ENCODE measurements around the gene SLC38A1. TPM values are rescaled to one million over a fixed set of nuclear protein-coding genes. Genes with fewer than 3 reads are reported as not detected.

Gene SLC38A1
- total RNA-seq, 2 donors from 2014 or later: 117 to 118 TPM

- intact Hi-C loops (cut with DNase I): loop anchor here (10.0 kb wide), 1 partner anchor 106 kb away; the partner anchor contains the start of gene SLC38A1
- Histone ChIP-seq H3K36me3 (no peaks in the 10 kb centered on the region), H3K9ac (ENCODE audit: low read depth in 2 of 2, low read length in 2 of 2) (no peak overlapping the region), H3K27me3 (no peaks in the 10 kb centered on the region), H3K4me1 (no peaks in the 10 kb centered on the region), H3K27ac (no peak overlapping the region), H3K9me3 (no peaks in the 10 kb centered on the region), H3K4me3 (no peak overlapping the region)
- TF ChIP-seq CTCF (IDR thresholded peaks at IDR 0.05): no peak
- no peak for DNase-seq
Observed at GRCh38 chr12:46158501-46158900, 110.3 kb downstream of the SLC38A1 start.

GRCh38 chr12:46154221-46154985 is 114.4 kb downstream of the SLC38A1 start:
- no peaks in the 10 kb centered on the region for H3K9me3 ChIP-seq
- TF ChIP-seq CTCF (IDR thresholded peaks at IDR 0.05): no peak
- no peak overlapping the region for H3K9ac ChIP-seq (ENCODE audit: low read depth in 2 of 2, low read length in 2 of 2)
- H3K4me3 ChIP-seq: no peak overlapping the region
- no peak overlapping the region for H3K27ac ChIP-seq
- H3K36me3 ChIP-seq: no peaks in the 10 kb centered on the region
- no peaks in the 10 kb centered on the region for H3K27me3 ChIP-seq
- H3K4me1 ChIP-seq: no peaks in the 10 kb centered on the region
- no peak for DNase-seq
- intact Hi-C loops (cut with DNase I): loop anchor here (10.0 kb wide), 1 partner anchor 110 kb away; the partner anchor contains the start of gene SLC38A1

GRCh38 chr12:46153268-46153872 is 115.5 kb downstream of the SLC38A1 start:
- H3K27me3 ChIP-seq: no peaks in the 10 kb centered on the region
- DNase-seq: no peak
- intact Hi-C loops (cut with DNase I): loop anchor here (10.0 kb wide), 1 partner anchor 111 kb away; the partner anchor contains the start of gene SLC38A1
- peak; percentile 52 for TF ChIP-seq CTCF (IDR thresholded peaks at IDR 0.05)
- H3K27ac ChIP-seq: no peak overlapping the region
- H3K9me3 ChIP-seq: no peaks in the 10 kb centered on the region
- no peaks in the 10 kb centered on the region for H3K4me1 ChIP-seq
- no peak overlapping the region for H3K9ac ChIP-seq (ENCODE audit: low read depth in 2 of 2, low read length in 2 of 2)
- no peaks in the 10 kb centered on the region for H3K36me3 ChIP-seq
- no peak overlapping the region for H3K4me3 ChIP-seq

- intact Hi-C loops (cut with DNase I): loop anchor here (10.0 kb wide), 1 partner anchor 112 kb away; the partner anchor contains the start of gene SLC38A1
Observed at GRCh38 chr12:46152456-46152855, 116.4 kb downstream of the SLC38A1 start.

More at GRCh38 chr12:46152456-46152855, 116.4 kb downstream of the SLC38A1 start:
- TF ChIP-seq CTCF (IDR thresholded peaks at IDR 0.05): no peak
- Histone ChIP-seq H3K27me3 (no peaks in the 10 kb centered on the region), H3K4me3 (no peak overlapping the region), H3K9me3 (no peaks in the 10 kb centered on the region), H3K4me1 (no peaks in the 10 kb centered on the region), H3K36me3 (no peaks in the 10 kb centered on the region), H3K9ac (ENCODE audit: low read depth in 2 of 2, low read length in 2 of 2) (no peak overlapping the region), H3K27ac (no peak overlapping the region)
- DNase-seq: no peak

Data from colonic mucosa (tissue), 4 donors.